Epithelial cell of esophagus (primary cell): ENCODE measurements around the gene TRHDE.

ENCODE experiments used
- DNase-seq: peaks from one replicate; pipeline ENCODE4 v3.0.0; 2010; ENCODE audit warnings: low read depth
- H3K4me3 ChIP-seq: 2 replicates; pipeline ENCODE4 v1.5.1; 2011; ENCODE audit warnings: mild to moderate bottlenecking, low read length, control low read depth
- CTCF ChIP-seq: IDR thresholded peaks from 2 replicates; pipeline ENCODE4 v1.5.1; 2011; ENCODE audit warnings: low read depth, mild to moderate bottlenecking, low read length, control low read depth, inconsistent platforms; ENCODE audit not compliant: insufficient read depth; ENCODE audit errors: missing control alignments

TRHDE gene

GRCh38 chr12:72241552-72241951 is 30.6 kb upstream of the TRHDE start:
- H3K4me3 ChIP-seq, result no peak overlapping the region
- no peak for DNase-seq
- TF ChIP-seq CTCF, result no peak

GRCh38 chr12:72242946-72243345 is 29.2 kb upstream of the TRHDE start:
- no peak for TF ChIP-seq CTCF
- no peak for DNase-seq
- no peak overlapping the region for H3K4me3 ChIP-seq

GRCh38 chr12:72246370-72246769 is 25.8 kb upstream of the TRHDE start:
- TF ChIP-seq CTCF, result no peak
- DNase-seq, result no peak

GRCh38 chr12:72250346-72250745 is 21.8 kb upstream of the TRHDE start:
- DNase-seq, result no peak
- TF ChIP-seq CTCF, result no peak
- no peak overlapping the region for H3K4me3 ChIP-seq

More at GRCh38 chr12:72246370-72246769, 25.8 kb upstream of the TRHDE start:
- H3K4me3 ChIP-seq, result no peak overlapping the region

GRCh38 chr12:72256725-72257124 is 15.4 kb upstream of the TRHDE start:
- DNase-seq, result no peak
- no peak for TF ChIP-seq CTCF
- no peak overlapping the region for H3K4me3 ChIP-seq

- TF ChIP-seq CTCF, result no peak
- no peak for DNase-seq
- no peak overlapping the region for H3K4me3 ChIP-seq
Measured at GRCh38 chr12:72261885-72262284, 10.3 kb upstream of the TRHDE start.

- peak; percentile 18 for DNase-seq
- no peak overlapping the region for H3K4me3 ChIP-seq
- TF ChIP-seq CTCF, result peak; percentile 44
Measured at GRCh38 chr12:72264548-72265175, 7.5 kb upstream of the TRHDE start.
